ENCODE data around the gene USF2.

DNA sequence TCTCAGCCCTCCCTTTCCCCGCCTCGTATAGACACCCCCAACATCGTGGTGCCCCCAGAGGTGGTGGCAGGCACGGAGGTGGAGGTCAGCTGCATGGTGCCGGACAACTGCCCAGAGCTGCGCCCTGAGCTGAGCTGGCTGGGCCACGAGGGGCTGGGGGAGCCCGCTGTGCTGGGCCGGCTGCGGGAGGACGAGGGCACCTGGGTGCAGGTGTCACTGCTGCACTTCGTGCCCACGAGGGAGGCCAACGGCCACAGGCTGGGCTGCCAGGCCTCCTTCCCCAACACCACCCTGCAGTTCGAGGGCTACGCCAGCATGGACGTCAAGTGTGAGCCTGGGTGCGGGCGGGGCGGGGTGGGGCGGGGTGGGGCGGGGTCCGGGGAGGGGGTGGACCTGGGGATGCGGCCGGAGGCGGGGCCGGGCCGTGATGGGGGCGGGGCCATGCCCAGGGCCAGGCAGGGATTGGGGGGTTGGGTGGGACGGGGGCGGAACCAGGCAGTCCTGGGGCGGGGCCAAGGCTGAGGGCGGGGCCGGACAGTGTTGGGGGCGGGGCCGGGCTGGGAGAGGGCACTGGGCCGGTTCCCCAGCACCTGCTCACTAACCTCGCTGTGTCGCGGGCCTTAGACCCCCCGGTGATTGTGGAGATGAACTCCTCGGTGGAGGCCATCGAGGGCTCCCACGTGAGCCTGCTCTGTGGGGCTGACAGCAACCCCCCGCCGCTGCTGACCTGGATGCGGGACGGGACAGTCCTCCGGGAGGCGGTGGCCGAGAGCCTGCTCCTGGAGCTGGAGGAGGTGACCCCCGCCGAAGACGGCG lies 31.0 kb downstream of the USF2 start:
- TF ChIP-seq, protein P1, sequence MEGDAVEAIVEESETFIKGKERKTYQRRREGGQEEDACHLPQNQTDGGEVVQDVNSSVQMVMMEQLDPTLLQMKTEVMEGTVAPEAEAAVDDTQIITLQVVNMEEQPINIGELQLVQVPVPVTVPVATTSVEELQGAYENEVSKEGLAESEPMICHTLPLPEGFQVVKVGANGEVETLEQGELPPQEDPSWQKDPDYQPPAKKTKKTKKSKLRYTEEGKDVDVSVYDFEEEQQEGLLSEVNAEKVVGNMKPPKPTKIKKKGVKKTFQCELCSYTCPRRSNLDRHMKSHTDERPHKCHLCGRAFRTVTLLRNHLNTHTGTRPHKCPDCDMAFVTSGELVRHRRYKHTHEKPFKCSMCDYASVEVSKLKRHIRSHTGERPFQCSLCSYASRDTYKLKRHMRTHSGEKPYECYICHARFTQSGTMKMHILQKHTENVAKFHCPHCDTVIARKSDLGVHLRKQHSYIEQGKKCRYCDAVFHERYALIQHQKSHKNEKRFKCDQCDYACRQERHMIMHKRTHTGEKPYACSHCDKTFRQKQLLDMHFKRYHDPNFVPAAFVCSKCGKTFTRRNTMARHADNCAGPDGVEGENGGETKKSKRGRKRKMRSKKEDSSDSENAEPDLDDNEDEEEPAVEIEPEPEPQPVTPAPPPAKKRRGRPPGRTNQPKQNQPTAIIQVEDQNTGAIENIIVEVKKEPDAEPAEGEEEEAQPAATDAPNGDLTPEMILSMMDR (IDR thresholded peaks at IDR 0.05), result no peak
- TF ChIP-seq EP300 (IDR thresholded peaks at IDR 0.05), result no peak
- no peak for TF ChIP-seq POLR2A (IDR thresholded peaks at IDR 0.05)

Measured in stomach (tissue), 4 donors.